Measurements from ENCODE around the gene SHC4.

SHC4 gene

GRCh38 chr15:48963524-48964113 is at the start of gene SHC4:
SHC4 (minus strand) TSS chr15:48963919; CDS start chr15:48963015, 904 bp downstream.
- H3K27me3 Mint-ChIP-seq = peaks cover 14% of the 10 kb centered on the region
- H3K9me3 Mint-ChIP-seq (ENCODE audit: low read depth) = no peaks in the 10 kb centered on the region
- peak within 1 kb of the TSS; percentile 86 for H3K4me3 Mint-ChIP-seq
- H3K4me1 Mint-ChIP-seq (ENCODE audit: low read depth) = peaks cover 33% of the 10 kb centered on the region
- H3K36me3 Mint-ChIP-seq = peaks cover 2% of the 10 kb centered on the region
- H3K27ac Mint-ChIP-seq = peak within 1 kb of the TSS; percentile 25

- Mint-ChIP-seq H3K27ac (no peak overlapping the region), H3K27me3 (no peaks in the 10 kb centered on the region), H3K4me1 (ENCODE audit: low read depth) (no peaks in the 10 kb centered on the region), H3K9me3 (ENCODE audit: low read depth) (no peaks in the 10 kb centered on the region), H3K36me3 (peaks cover 25% of the 10 kb centered on the region), H3K4me3 (no peak overlapping the region)
Measured at GRCh38 chr15:48999314-48999713, 35.6 kb upstream of the SHC4 start.

GRCh38 chr15:48996276-48996675 is 32.6 kb upstream of the SHC4 start:
- peaks cover 23% of the 10 kb centered on the region for H3K36me3 Mint-ChIP-seq
- no peaks in the 10 kb centered on the region for H3K4me1 Mint-ChIP-seq (ENCODE audit: low read depth)
- no peak overlapping the region for H3K27ac Mint-ChIP-seq
- no peaks in the 10 kb centered on the region for H3K27me3 Mint-ChIP-seq
- no peak overlapping the region for H3K4me3 Mint-ChIP-seq
- no peaks in the 10 kb centered on the region for H3K9me3 Mint-ChIP-seq (ENCODE audit: low read depth)

- Mint-ChIP-seq H3K4me1 (ENCODE audit: low read depth) (no peaks in the 10 kb centered on the region), H3K4me3 (no peak overlapping the region), H3K36me3 (peaks cover 24% of the 10 kb centered on the region), H3K27me3 (no peaks in the 10 kb centered on the region), H3K27ac (no peak overlapping the region), H3K9me3 (ENCODE audit: low read depth) (no peaks in the 10 kb centered on the region)
Measured at GRCh38 chr15:48993380-48993779, 29.7 kb upstream of the SHC4 start.

- no peaks in the 10 kb centered on the region for H3K9me3 Mint-ChIP-seq (ENCODE audit: low read depth)
- no peak overlapping the region for H3K27ac Mint-ChIP-seq
- H3K36me3 Mint-ChIP-seq = peaks cover 24% of the 10 kb centered on the region
Measured at GRCh38 chr15:48992545-48992944, 28.8 kb upstream of the SHC4 start.

GRCh38 chr15:48992096-48992495 is 28.4 kb upstream of the SHC4 start:
- no peaks in the 10 kb centered on the region for H3K27me3 Mint-ChIP-seq
- no peaks in the 10 kb centered on the region for H3K4me1 Mint-ChIP-seq (ENCODE audit: low read depth)
- H3K4me3 Mint-ChIP-seq = no peak overlapping the region
- H3K36me3 Mint-ChIP-seq = peaks cover 21% of the 10 kb centered on the region
- H3K27ac Mint-ChIP-seq = no peak overlapping the region
- H3K9me3 Mint-ChIP-seq (ENCODE audit: low read depth) = no peaks in the 10 kb centered on the region

More at GRCh38 chr15:48992545-48992944, 28.8 kb upstream of the SHC4 start:
- Mint-ChIP-seq H3K27me3 (no peaks in the 10 kb centered on the region), H3K4me1 (ENCODE audit: low read depth) (no peaks in the 10 kb centered on the region), H3K4me3 (no peak overlapping the region)

GRCh38 chr15:48989170-48989569 is 25.5 kb upstream of the SHC4 start:
- Mint-ChIP-seq H3K27ac (no peak overlapping the region), H3K36me3 (peaks cover 14% of the 10 kb centered on the region), H3K9me3 (ENCODE audit: low read depth) (no peaks in the 10 kb centered on the region), H3K27me3 (no peaks in the 10 kb centered on the region), H3K4me1 (ENCODE audit: low read depth) (no peaks in the 10 kb centered on the region), H3K4me3 (no peak overlapping the region)

- H3K4me3 Mint-ChIP-seq = no peak overlapping the region
- peaks cover 4% of the 10 kb centered on the region for H3K36me3 Mint-ChIP-seq
- H3K9me3 Mint-ChIP-seq (ENCODE audit: low read depth) = no peaks in the 10 kb centered on the region
- H3K4me1 Mint-ChIP-seq (ENCODE audit: low read depth) = no peaks in the 10 kb centered on the region
- no peak overlapping the region for H3K27ac Mint-ChIP-seq
- no peaks in the 10 kb centered on the region for H3K27me3 Mint-ChIP-seq
Measured at GRCh38 chr15:48987142-48987541, 23.4 kb upstream of the SHC4 start.

GRCh38 chr15:48986240-48986639 is 22.5 kb upstream of the SHC4 start:
- Mint-ChIP-seq H3K4me3 (no peak overlapping the region), H3K27me3 (peaks cover 4% of the 10 kb centered on the region), H3K27ac (no peak overlapping the region), H3K9me3 (ENCODE audit: low read depth) (no peaks in the 10 kb centered on the region), H3K4me1 (ENCODE audit: low read depth) (no peaks in the 10 kb centered on the region), H3K36me3 (peaks cover 4% of the 10 kb centered on the region)

GRCh38 chr15:48985516-48985915 is 21.8 kb upstream of the SHC4 start:
- no peak overlapping the region for H3K4me3 Mint-ChIP-seq
- H3K9me3 Mint-ChIP-seq (ENCODE audit: low read depth) = no peaks in the 10 kb centered on the region
- H3K27me3 Mint-ChIP-seq = peaks cover 6% of the 10 kb centered on the region
- no peak overlapping the region for H3K27ac Mint-ChIP-seq
- no peaks in the 10 kb centered on the region for H3K4me1 Mint-ChIP-seq (ENCODE audit: low read depth)
- H3K36me3 Mint-ChIP-seq = peaks cover 2% of the 10 kb centered on the region

GRCh38 chr15:48984811-48985352 is 21.2 kb upstream of the SHC4 start:
- Mint-ChIP-seq H3K36me3 (peaks cover 2% of the 10 kb centered on the region), H3K27me3 (peaks cover 6% of the 10 kb centered on the region), H3K9me3 (ENCODE audit: low read depth) (no peaks in the 10 kb centered on the region), H3K4me3 (no peak overlapping the region), H3K27ac (no peak overlapping the region), H3K4me1 (ENCODE audit: low read depth) (no peaks in the 10 kb centered on the region)

- H3K27ac Mint-ChIP-seq = no peak overlapping the region
- H3K36me3 Mint-ChIP-seq = no peaks in the 10 kb centered on the region
- no peaks in the 10 kb centered on the region for H3K9me3 Mint-ChIP-seq (ENCODE audit: low read depth)
Measured at GRCh38 chr15:48984021-48984710, 20.4 kb upstream of the SHC4 start.

GRCh38 chr15:48983300-48983699 is 19.6 kb upstream of the SHC4 start:
- no peaks in the 10 kb centered on the region for H3K36me3 Mint-ChIP-seq
- no peak overlapping the region for H3K27ac Mint-ChIP-seq
- no peaks in the 10 kb centered on the region for H3K9me3 Mint-ChIP-seq (ENCODE audit: low read depth)
- H3K4me1 Mint-ChIP-seq (ENCODE audit: low read depth) = no peaks in the 10 kb centered on the region
- H3K4me3 Mint-ChIP-seq = no peak overlapping the region
- H3K27me3 Mint-ChIP-seq = peaks cover 6% of the 10 kb centered on the region

More at GRCh38 chr15:48984021-48984710, 20.4 kb upstream of the SHC4 start:
- H3K27me3 Mint-ChIP-seq = peaks cover 6% of the 10 kb centered on the region
- H3K4me1 Mint-ChIP-seq (ENCODE audit: low read depth) = no peaks in the 10 kb centered on the region
- H3K4me3 Mint-ChIP-seq = no peak overlapping the region

GRCh38 chr15:48981941-48982340 is 18.2 kb upstream of the SHC4 start:
- Mint-ChIP-seq H3K27ac (no peak overlapping the region), H3K9me3 (ENCODE audit: low read depth) (no peaks in the 10 kb centered on the region), H3K36me3 (peaks cover 2% of the 10 kb centered on the region), H3K27me3 (peaks cover 6% of the 10 kb centered on the region), H3K4me3 (no peak overlapping the region), H3K4me1 (ENCODE audit: low read depth) (no peaks in the 10 kb centered on the region)

GRCh38 chr15:48978638-48979037 is 14.9 kb upstream of the SHC4 start:
- Mint-ChIP-seq H3K9me3 (ENCODE audit: low read depth) (no peaks in the 10 kb centered on the region), H3K4me3 (no peak overlapping the region), H3K4me1 (ENCODE audit: low read depth) (peaks cover 4% of the 10 kb centered on the region), H3K27me3 (peaks cover 7% of the 10 kb centered on the region), H3K36me3 (peaks cover 2% of the 10 kb centered on the region), H3K27ac (no peak overlapping the region)
